HEK293 (cell line): ENCODE results near the gene KIRREL1.

Source experiments
- ATF2 ChIP-seq: fragments of 450-650 bp; formaldehyde crosslinking; IDR thresholded peaks from 2 replicates; pipeline ENCODE4 v1.5.1; 2016; ENCODE audit warnings: missing biosample characterization, missing genetic modification characterization, low read depth
- CTCF ChIP-seq: fragments of 450-650 bp; formaldehyde crosslinking; IDR thresholded peaks from 2 replicates; pipeline ENCODE4 v1.5.1; 2016; ENCODE audit warnings: missing biosample characterization, missing genetic modification characterization
- PATZ1 ChIP-seq: fragments of 450-650 bp; formaldehyde crosslinking; IDR thresholded peaks from 2 replicates; pipeline ENCODE4 v1.5.1; 2016; ENCODE audit warnings: missing biosample characterization, missing genetic modification characterization
- ZBTB1 ChIP-seq: fragments of 450-650 bp; formaldehyde crosslinking; IDR thresholded peaks from 2 replicates; pipeline ENCODE4 v1.5.1; 2016; ENCODE audit warnings: missing biosample characterization, missing genetic modification characterization
- ZNF121 ChIP-seq: fragments of 450-650 bp; formaldehyde crosslinking; IDR thresholded peaks from 2 replicates; pipeline ENCODE4 v1.5.1; 2016; ENCODE audit warnings: missing biosample characterization, missing genetic modification characterization
- ZNF394 ChIP-seq: fragments of 450-650 bp; formaldehyde crosslinking; IDR thresholded peaks from 2 replicates; pipeline ENCODE4 v1.5.1; 2016; ENCODE audit warnings: missing biosample characterization, missing genetic modification characterization, mild to moderate bottlenecking, moderate library complexity, borderline replicate concordance

- TF ChIP-seq CTCF (no peak), ZNF121 (tag by site-specific recombination) (no peak), ZNF394 (no peak), ZBTB1 (tag by site-specific recombination) (no peak), PATZ1 (no peak), ATF2 (tag by site-specific recombination) (no peak)
These were observed 33.7 kb upstream of the KIRREL1 start for GRCh38 chr1:157959750-157960149.
